GM19395 (cell line): ENCODE data around the gene ARRDC3.
A peak's percentile ranks its signal among the peaks of the same experiment; 100 is the strongest.
"Not testable (repeated sequence)": the region's sequence is repeated elsewhere in the genome, so short reads cannot be mapped to it uniquely, and the experiment has no call there.

Experiments
- ATAC-seq: cut with Tn5 transposase; IDR thresholded peaks from one replicate; pipeline ENCODE4 v1.9.1; 2021; ENCODE audit warnings: mild to moderate bottlenecking, moderate library complexity; ENCODE audit not compliant: unreplicated experiment

Gene ARRDC3

GRCh38 chr5:91361055-91361701 lies 21.9 kb downstream of the ARRDC3 start:
- peak; percentile 87 for ATAC-seq

DNA sequence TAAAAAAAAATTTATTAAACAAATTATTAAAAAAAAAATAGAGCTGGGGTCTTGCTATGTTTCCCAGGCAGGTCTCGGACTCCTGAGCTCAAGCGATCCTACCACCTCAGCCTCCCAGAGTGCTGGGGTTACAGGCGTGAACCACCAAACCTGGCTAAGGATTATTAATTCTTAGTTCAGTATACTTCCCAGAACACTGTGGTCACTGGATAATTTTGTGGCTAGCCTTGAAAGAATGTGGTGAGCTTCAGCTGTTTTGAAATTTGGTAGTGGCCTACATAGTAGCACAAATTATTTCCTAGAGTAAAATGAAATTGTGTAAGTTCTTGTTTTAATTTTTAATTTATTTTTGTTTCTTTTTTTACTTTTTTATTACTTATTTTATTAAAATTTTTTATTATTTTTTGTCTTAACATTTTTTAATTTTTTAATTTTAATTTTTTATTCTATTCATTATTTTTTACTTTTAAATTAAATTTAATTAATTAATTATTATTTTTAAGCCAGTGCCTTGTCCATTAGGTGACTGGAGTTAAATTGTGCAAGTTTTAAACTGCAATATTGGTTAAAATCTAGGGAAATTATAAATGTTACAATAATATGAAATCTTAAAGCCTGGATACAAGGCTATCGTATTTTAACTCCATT lies 23.0 kb downstream of the ARRDC3 start:
- ATAC-seq, result no peak

GRCh38 chr5:91357806-91358205 lies 25.3 kb downstream of the ARRDC3 start:
- ATAC-seq, result no peak

DNA sequence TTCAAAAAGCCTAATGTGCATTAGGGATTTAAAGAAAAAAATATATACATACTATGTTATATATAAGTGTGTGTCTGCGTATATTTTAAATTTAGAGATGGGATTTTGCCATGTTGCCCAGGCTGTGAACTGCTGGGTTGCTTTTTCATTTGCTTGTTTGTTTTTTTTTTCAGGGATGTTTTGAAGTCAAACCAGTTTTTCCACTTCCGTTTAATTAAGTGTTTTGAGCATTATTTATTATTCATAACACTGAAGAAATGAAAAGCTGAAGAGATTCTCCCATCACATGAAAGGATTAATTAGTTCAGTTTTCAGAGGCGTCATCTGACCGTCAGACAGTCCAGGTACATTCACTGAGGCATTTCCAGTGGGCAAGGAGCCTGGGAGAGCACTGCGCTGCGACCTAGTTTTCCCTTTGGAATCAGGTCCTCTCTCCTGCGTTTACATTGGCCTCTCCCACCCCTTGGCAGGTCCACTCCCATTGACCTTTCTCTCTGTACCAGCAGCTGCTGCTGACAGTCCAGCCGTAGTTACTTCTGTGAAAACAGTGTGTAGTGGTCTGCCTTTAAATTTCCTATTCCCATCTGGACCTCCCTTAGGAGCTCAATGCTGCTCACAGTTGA lies 26.0 kb downstream of the ARRDC3 start:
- ATAC-seq, result no peak

DNA sequence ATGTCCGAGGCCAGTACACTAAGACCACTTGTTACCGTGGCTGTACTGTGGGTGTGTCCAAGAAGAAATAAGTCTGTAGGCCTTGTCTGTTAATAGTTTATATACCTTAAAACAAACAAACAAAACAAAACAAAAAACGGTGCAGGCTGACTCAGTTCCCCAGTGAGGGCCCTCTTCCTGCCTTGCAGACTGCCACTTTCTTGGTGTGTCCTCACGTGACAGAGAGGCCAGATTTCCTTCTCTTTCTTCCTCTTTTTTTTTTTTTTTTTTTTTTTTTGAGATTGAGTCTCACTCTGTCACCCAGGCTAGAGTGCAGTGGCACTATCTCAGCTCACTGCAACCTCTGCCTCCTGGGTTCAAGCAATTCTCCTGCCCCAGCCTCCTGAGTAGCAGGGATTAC lies 28.2 kb downstream of the ARRDC3 start:
- ATAC-seq, result peak; percentile 74

DNA sequence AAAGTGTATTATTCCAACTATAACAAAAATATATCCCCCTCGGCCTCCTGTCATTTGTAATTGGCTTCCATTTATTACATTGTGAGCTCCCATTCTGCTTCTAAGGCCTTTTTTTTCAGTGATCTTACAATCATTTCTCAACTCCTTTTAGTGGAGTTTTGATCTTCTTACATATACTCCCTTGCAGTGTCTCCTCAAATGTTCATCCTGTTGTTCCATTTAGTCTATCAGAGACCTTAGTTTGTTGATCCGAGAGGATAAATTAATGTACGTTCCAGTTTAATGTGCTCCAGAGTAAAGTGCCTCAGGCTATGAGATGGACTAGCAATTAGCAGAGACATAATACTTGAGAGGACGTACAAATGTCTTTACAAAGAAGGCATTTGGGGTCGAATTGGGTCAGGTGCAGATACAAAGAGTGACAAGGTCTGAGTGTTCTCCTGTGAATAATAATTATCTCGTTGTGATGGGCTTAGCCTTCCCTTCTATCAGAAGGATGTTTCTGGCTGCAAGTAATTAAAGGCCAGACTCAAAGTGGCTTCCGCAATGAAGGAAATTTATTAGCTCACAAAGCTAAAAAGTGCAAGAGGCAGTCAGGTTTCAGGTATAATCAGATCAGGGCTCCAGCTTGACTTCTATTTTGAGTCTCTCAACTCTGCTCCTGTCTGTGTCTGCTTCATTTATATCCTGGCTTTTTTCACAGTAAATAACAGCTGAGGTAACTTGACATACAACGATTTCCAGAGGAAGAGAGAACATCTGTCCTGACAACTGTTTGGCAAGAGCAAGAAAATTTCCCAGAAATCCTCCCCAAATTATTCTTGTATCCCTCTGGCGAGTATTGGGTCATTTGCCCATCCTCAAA lies 30.1 kb downstream of the ARRDC3 start:
- ATAC-seq, result no peak

- no peak for ATAC-seq
These were observed 37.7 kb downstream of the ARRDC3 start for GRCh38 chr5:91345461-91345860.

DNA sequence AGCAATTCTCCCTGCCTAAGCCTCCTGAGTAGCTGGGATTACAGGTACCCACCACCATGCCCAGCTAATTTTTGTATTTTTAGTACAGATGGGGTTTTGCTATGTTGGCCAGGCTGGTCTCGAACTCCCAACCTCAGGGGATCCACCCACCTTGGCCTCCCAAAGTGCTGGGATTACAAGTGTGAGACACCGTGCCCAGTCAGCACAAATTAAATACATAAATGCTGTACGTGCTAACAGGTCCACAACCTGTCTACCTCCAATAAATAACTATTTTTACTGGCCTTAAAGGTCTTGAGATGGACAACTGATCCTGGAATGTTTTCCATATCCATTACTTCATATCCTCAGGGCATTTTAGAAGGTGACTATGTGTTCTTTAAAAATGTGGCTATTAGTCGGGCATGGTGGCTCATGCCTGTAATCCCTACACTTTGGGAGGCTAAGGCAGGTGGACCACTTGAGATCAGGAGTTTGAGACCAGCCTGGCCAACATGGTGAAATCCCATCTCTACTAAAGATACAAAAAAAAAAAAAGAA lies 38.4 kb downstream of the ARRDC3 start:
- not testable (repeated sequence) for ATAC-seq

DNA sequence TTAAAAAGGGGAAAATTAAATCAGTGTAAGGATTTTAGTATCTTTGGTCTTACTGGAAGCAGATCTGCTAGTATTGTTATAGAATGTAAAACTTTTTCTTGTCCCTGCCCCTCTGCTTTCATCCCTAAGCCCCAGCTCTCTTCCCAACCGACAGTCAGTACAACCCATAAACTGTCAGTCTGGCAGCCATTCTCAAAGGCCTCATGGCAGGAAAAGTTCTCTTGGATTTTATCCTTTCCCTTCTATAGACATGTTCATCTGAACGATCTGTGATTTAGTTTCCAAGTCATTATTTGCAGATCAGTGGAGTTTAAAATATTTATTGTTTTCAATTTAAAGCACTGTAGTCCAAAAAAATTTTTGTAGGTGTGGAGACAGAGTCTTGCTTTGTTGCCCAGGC lies 39.2 kb downstream of the ARRDC3 start:
- no peak for ATAC-seq

DNA sequence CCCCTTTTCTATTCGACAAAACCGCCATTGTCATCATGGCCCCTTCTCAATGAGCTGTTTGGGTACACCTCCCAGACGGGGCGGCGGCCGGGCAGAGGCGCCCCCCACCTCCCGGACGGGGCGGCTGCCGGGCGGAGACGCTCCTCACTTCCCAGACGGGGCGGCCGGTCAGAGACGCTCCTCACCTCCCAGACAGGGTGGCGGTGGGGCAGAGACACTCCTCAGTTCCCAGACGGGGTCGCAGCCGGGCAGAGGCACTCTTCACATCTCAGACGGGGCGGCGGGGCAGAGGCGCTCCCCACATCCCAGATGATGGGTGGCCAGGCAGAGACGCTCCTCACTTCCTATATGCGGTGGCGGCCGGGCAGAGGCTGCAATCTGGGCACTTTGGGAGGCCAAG lies 40.2 kb downstream of the ARRDC3 start:
- ATAC-seq, result not testable (repeated sequence)

- no peak for ATAC-seq
These were observed 42.0 kb downstream of the ARRDC3 start for GRCh38 chr5:91341154-91341553.

- no peak for ATAC-seq
These were observed 42.6 kb downstream of the ARRDC3 start for GRCh38 chr5:91340532-91340931.

DNA sequence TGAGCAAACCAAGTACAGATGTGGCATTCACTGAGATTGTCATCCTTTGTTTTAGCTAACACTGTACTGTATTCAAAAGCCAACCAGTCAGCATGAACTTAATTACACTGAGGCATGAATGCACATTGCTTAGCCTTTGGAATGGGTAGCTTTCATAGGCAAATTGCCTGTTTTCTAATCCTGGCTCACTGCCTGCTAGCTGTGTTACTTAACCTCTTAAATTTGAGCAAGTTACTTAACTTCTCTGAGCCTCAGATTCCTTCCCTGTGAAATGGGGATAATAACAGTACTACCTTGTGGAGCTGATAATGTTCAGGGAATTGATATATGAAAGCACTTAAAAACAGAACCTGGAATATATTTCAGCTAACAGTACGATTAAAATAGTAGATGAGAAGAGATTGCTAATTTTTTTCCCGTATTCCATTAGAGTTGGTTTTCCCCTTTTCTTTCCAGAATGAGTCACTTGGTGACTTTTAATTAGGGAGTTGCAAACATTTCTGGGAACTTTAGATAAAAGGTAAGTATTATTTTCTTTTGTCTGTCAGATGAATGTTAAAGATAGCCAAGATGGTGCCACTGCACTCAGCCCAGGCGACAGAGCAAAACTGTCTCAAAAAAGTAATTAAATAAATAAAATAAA lies 43.9 kb downstream of the ARRDC3 start:
- ATAC-seq, result no peak

GRCh38 chr5:91332267-91333045 lies 50.7 kb downstream of the ARRDC3 start:
- ATAC-seq, result peak; percentile 57

DNA sequence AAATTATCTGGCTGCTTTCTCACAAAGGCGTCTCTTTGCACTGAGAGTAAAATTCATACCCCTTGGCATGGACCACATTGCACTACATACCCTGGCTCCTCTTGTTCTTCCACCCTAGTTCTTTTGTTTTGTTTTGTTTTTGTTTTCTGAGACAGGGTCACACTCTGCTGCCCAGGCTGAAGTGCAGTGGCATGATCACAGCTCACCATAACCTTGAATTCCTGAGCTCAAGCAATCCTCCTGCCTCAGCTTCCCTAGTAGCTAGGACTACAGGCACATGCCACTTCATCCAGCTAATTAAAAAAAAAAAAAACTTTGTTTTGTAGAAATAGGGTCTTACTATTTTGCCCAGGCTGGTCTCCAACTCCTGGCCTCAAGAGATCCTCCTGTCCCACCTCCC lies 51.4 kb downstream of the ARRDC3 start:
- no peak for ATAC-seq

GRCh38 chr5:91329283-91329682 lies 53.8 kb downstream of the ARRDC3 start:
- no peak for ATAC-seq

GRCh38 chr5:91328743-91329142 lies 54.4 kb downstream of the ARRDC3 start:
- no peak for ATAC-seq

DNA sequence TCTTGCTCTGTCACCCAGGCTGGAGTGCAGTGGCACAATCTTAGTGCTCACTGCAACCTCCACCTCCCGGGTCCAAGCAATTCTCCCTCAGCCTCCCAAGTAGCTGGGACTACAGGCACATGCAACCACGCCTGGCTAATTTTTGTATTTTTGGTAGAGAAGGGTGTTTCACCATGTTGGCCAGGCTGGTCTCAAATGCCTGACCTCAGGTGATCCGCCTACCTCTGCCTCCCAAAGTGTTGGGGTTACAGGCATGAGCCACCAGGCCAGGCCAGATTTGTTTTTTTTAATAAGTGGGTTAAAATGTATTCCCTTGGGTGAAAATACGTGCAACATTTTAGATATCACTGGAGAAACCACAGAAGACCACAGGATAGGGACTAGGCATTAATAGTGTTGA lies 60.1 kb downstream of the ARRDC3 start:
- ATAC-seq, result not testable (repeated sequence)

GRCh38 chr5:91319667-91320066 lies 63.5 kb downstream of the ARRDC3 start:
- no peak for ATAC-seq

GRCh38 chr5:91318724-91319123 lies 64.4 kb downstream of the ARRDC3 start:
- ATAC-seq, result no peak
